PC-9 (cell line): ENCODE measurements around the gene IFNA7. TPM values are rescaled to one million over a fixed set of nuclear protein-coding genes. Genes with fewer than 3 reads are reported as not detected.
"Not testable (repeated sequence)": the region's sequence is repeated elsewhere in the genome, so short reads cannot be mapped to it uniquely, and the experiment has no call there.

Experiments
- BruUV-seq: library from RNA; stranded (reverse); fragments of 400-500 nt; replicated peaks from 2 replicates; lab custom pipeline; 2021; lab: Mats Ljungman, UMichigan
- CTCF ChIA-PET: fragments of 300-600 bp; sonication (Branson Sonifier 250); formaldehyde crosslinking; loops from one replicate; lab custom pipeline; 2022; ENCODE audit warnings: antibody characterized with exemption; lab: Charles Lee
- POLR2A ChIA-PET: fragments of 300-600 bp; sonication (Branson Sonifier 250); formaldehyde crosslinking; loops from one replicate; lab custom pipeline; 2022; ENCODE audit warnings: antibody characterized with exemption; ENCODE audit not compliant: unreplicated experiment; lab: Charles Lee
- DNase-seq, 2 experiments: peaks; one replicate each; pipeline versions ENCODE4 v3.0.0 to v3.0.0-alpha.2; 2015 to 2022; ENCODE audit warnings: mixed read lengths in 1 of 2
- H2AFZ ChIP-seq: fragments of 200-600 bp; sonication (generic); 2 replicates; pipeline ENCODE4 v1.8.1; 2017; ENCODE audit warnings: antibody characterized with exemption
- H3F3A ChIP-seq: fragments of 200-600 bp; sonication (generic); 2 replicates; pipeline ENCODE4 v1.8.1; 2017; ENCODE audit warnings: antibody characterized with exemption, mild to moderate bottlenecking, low read depth; ENCODE audit not compliant: insufficient read depth
- H3K27ac ChIP-seq: fragments of 200-600 bp; sonication (generic); 2 replicates; pipeline ENCODE4 v1.6.1; 2016; ENCODE audit warnings: mixed run types
- H3K27me3 ChIP-seq: fragments of 200-600 bp; sonication (generic); 2 replicates; pipeline ENCODE4 v1.6.1; 2016; ENCODE audit warnings: low read depth, mixed run types; ENCODE audit not compliant: insufficient read depth
- H3K36me3 ChIP-seq: fragments of 200-600 bp; sonication (generic); 2 replicates; pipeline ENCODE4 v1.6.1; 2016; ENCODE audit warnings: low read depth, mixed run types
- H3K4me1 ChIP-seq: fragments of 200-600 bp; sonication (generic); replicated peaks from 2 replicates; pipeline ENCODE4 v1.6.1; 2016; ENCODE audit warnings: mixed run types; ENCODE audit not compliant: insufficient read depth
- H3K4me2 ChIP-seq: fragments of 200-600 bp; sonication (generic); 2 replicates; pipeline ENCODE4 v1.6.1; 2017; ENCODE audit warnings: mixed run types
- H3K4me3 ChIP-seq: fragments of 200-600 bp; sonication (generic); 2 replicates; pipeline ENCODE4 v1.6.1; 2016; ENCODE audit warnings: mixed run types
- H3K79me2 ChIP-seq: fragments of 200-600 bp; sonication (generic); 2 replicates; pipeline ENCODE4 v1.6.1; 2017; ENCODE audit warnings: low read depth, mixed run types
- H3K9me2 ChIP-seq: fragments of 200-600 bp; sonication (generic); 2 replicates; pipeline ENCODE4 v1.8.1; 2017; ENCODE audit warnings: mild to moderate bottlenecking; ENCODE audit not compliant: insufficient read depth
- H3K9me3 ChIP-seq: fragments of 200-600 bp; sonication (generic); 2 replicates; pipeline ENCODE4 v1.8.1; 2016; ENCODE audit warnings: low read depth; ENCODE audit not compliant: insufficient read depth
- H4K20me1 ChIP-seq: fragments of 200-600 bp; sonication (generic); 2 replicates; pipeline ENCODE4 v1.8.1; 2017; ENCODE audit not compliant: insufficient read depth
- CTCF ChIP-seq: fragments of 200-600 bp; sonication (generic); conservative IDR thresholded peaks from 2 replicates; pipeline ENCODE4 v1.6.1; 2017; ENCODE audit warnings: mixed run types, antibody characterized with exemption, mild to moderate bottlenecking, moderate library complexity
- EZH2 ChIP-seq: fragments of 200-600 bp; sonication (generic); IDR thresholded peaks from 2 replicates; pipeline ENCODE4 v1.8.0; 2017; ENCODE audit warnings: antibody characterized with exemption, low read depth
- intact Hi-C: fragments of 100-400 bp; cut with micrococcal nuclease; formaldehyde crosslinking; loops from one replicate; pipeline ENCODE4 v1.10.0; 2022; ENCODE audit not compliant: unreplicated experiment
- total RNA-seq: library from RNA; stranded (reverse); gene quantifications from 2 replicates; pipeline ENCODE4 v1.2.3, GENCODE V29; 2021

IFNA7 gene
- total RNA-seq, 1 experiment from 2014 or later, result not detected

GRCh38 chr9:21234153-21234687 lies 32.2 kb upstream of the IFNA7 start:
- Histone ChIP-seq H3K27me3 (no peaks in the 10 kb centered on the region), H3K9me3 (no peaks in the 10 kb centered on the region), H3F3A (no peaks in the 10 kb centered on the region), H3K27ac (no peak overlapping the region), H3K79me2 (no peaks in the 10 kb centered on the region), H3K9me2 (no peaks in the 10 kb centered on the region), H3K4me3 (no peak overlapping the region), H3K4me2 (no peak overlapping the region), H2AFZ (no peak overlapping the region), H4K20me1 (no peaks in the 10 kb centered on the region), H3K4me1 (no peaks in the 10 kb centered on the region), H3K36me3 (no peaks in the 10 kb centered on the region)
- no peak for DNase-seq
- BruUV-seq, result no TSS peak
- intact Hi-C loops, result loop anchor here (10.0 kb wide), 1 partner anchor 1221 kb away; no protein-coding TSS in a partner anchor
- ChIA-PET CTCF (interaction anchor here (0.6 kb wide), 1 partner anchor 1217 kb away, joined by 3 read pairs; no protein-coding TSS in a partner anchor), POLR2A (no interaction called here)
- TF ChIP-seq EZH2, result no peak
- no peak for TF ChIP-seq CTCF

- DNase-seq, result no peak
- TF ChIP-seq CTCF (no peak), EZH2 (no peak)
- intact Hi-C loops, result loop anchor here (10.0 kb wide), 1 partner anchor 1222 kb away; no protein-coding TSS in a partner anchor
- H3K4me2 ChIP-seq, result no peak overlapping the region
- H3K9me2 ChIP-seq, result no peaks in the 10 kb centered on the region
- no peak overlapping the region for H2AFZ ChIP-seq
- no peaks in the 10 kb centered on the region for H3K27me3 ChIP-seq
- BruUV-seq, result no TSS peak
- CTCF ChIA-PET, result no interaction called here
- no peaks in the 10 kb centered on the region for H3K4me1 ChIP-seq
- H4K20me1 ChIP-seq, result no peaks in the 10 kb centered on the region
- POLR2A ChIA-PET, result no interaction called here
- no peaks in the 10 kb centered on the region for H3F3A ChIP-seq
- H3K9me3 ChIP-seq, result no peaks in the 10 kb centered on the region
- H3K27ac ChIP-seq, result no peak overlapping the region
- H3K79me2 ChIP-seq, result no peaks in the 10 kb centered on the region
- no peak overlapping the region for H3K4me3 ChIP-seq
- H3K36me3 ChIP-seq, result no peaks in the 10 kb centered on the region
These were observed 31.3 kb upstream of the IFNA7 start for GRCh38 chr9:21233258-21233657.

GRCh38 chr9:21228122-21228521 lies 26.1 kb upstream of the IFNA7 start, which contains the start of gene IFNA17:
IFNA17 (minus strand) TSS chr9:21228222; CDS start chr9:21228173, 49 bp downstream.
- H3F3A ChIP-seq, result no peaks in the 10 kb centered on the region
- no peaks in the 10 kb centered on the region for H3K27me3 ChIP-seq
- H2AFZ ChIP-seq, result no peak within 1 kb of the TSS
- no peak within 1 kb of the TSS for H3K4me2 ChIP-seq
- POLR2A ChIA-PET, result no interaction called here
- TF ChIP-seq EZH2 (no peak), CTCF (no peak)
- no TSS peak for BruUV-seq
- no peak within 1 kb of the TSS for H3K27ac ChIP-seq
- H3K9me3 ChIP-seq, result no peaks in the 10 kb centered on the region
- H4K20me1 ChIP-seq, result no peaks in the 10 kb centered on the region
- CTCF ChIA-PET, result no interaction called here
- H3K79me2 ChIP-seq, result no peaks in the 10 kb centered on the region
- H3K36me3 ChIP-seq, result no peaks in the 10 kb centered on the region
- no peaks in the 10 kb centered on the region for H3K9me2 ChIP-seq
- no peak for DNase-seq
- intact Hi-C loops, result no loop called here
- H3K4me1 ChIP-seq, result no peaks in the 10 kb centered on the region
- H3K4me3 ChIP-seq, result no peak within 1 kb of the TSS

- H3K36me3 ChIP-seq, H3K79me2 ChIP-seq, H3K4me1 ChIP-seq, H4K20me1 ChIP-seq, DNase-seq, H3K4me2 ChIP-seq, H2AFZ ChIP-seq, H3K9me2 ChIP-seq, H3K27ac ChIP-seq, H3K9me3 ChIP-seq, BruUV-seq, H3K27me3 ChIP-seq, H3F3A ChIP-seq, H3K4me3 ChIP-seq, POLR2A ChIA-PET, CTCF ChIA-PET, intact Hi-C loops: not testable (repeated sequence)
These were observed 15.2 kb upstream of the IFNA7 start, which contains the start of gene IFNA16 for GRCh38 chr9:21217211-21217610. IFNA16 (minus strand) TSS chr9:21217311; CDS start chr9:21217305, 6 bp downstream.
